ENCODE data around the gene BOLL.

BOLL gene

GRCh38 chr2:197804049-197804757, 19.1 kb upstream of the BOLL start, which contains the start of gene PLCL1:
Gene PLCL1, plus strand, starts transcription at chr2:197804593.
- H3K9ac ChIP-seq (ENCODE audit: insufficient read length, low read depth): peak within 1 kb of the TSS; percentile 7
- no peaks in the 10 kb centered on the region for H3K9me3 ChIP-seq (ENCODE audit: insufficient read depth, low read length)
- peak within 1 kb of the TSS; percentile 57 for H3K4me3 ChIP-seq (ENCODE audit: insufficient read length, low read depth)
- DNase-seq (ENCODE audit: low read depth, low spot score): peak; percentile 86
- no peaks in the 10 kb centered on the region for H3K4me1 ChIP-seq (ENCODE audit: insufficient read depth, insufficient read length)
- no peak for TF ChIP-seq ZNF274 (IDR thresholded peaks at IDR 0.05; ENCODE audit: low read depth, low read length)
- no peaks in the 10 kb centered on the region for H3K36me3 ChIP-seq (ENCODE audit: insufficient read depth, insufficient read length, low read length)
- peaks cover 38% of the 10 kb centered on the region for H3K27me3 ChIP-seq (ENCODE audit: insufficient read depth, insufficient read length)

- no peak overlapping the region for H3K4me3 ChIP-seq (ENCODE audit: insufficient read length, low read depth)
- H3K9me3 ChIP-seq (ENCODE audit: insufficient read depth, low read length): no peaks in the 10 kb centered on the region
- no peak for TF ChIP-seq SUZ12 (IDR thresholded peaks at IDR 0.05; ENCODE audit: extremely low read depth, insufficient read depth, insufficient read length)
- TF ChIP-seq ZNF274 (IDR thresholded peaks at IDR 0.05; ENCODE audit: low read depth, low read length): no peak
- no peak for TF ChIP-seq YY1 (IDR thresholded peaks at IDR 0.05; ENCODE audit: insufficient read depth, insufficient read length)
- H3K36me3 ChIP-seq (ENCODE audit: insufficient read depth, insufficient read length, low read length): no peaks in the 10 kb centered on the region
- no peak overlapping the region for H3K9ac ChIP-seq (ENCODE audit: insufficient read length, low read depth)
- peak; percentile 48 for DNase-seq (ENCODE audit: low read depth, low spot score)
- H3K4me1 ChIP-seq (ENCODE audit: insufficient read depth, insufficient read length): no peaks in the 10 kb centered on the region
- H3K27me3 ChIP-seq (ENCODE audit: insufficient read depth, insufficient read length): peaks cover 38% of the 10 kb centered on the region
These were observed 17.9 kb upstream of the BOLL start for GRCh38 chr2:197803033-197803444.

GRCh38 chr2:197801033-197801432, 15.9 kb upstream of the BOLL start:
- Histone ChIP-seq H3K9me3 (ENCODE audit: insufficient read depth, low read length) (peaks cover 9% of the 10 kb centered on the region; the same call in 1 of the 2 replicates), H3K4me1 (ENCODE audit: insufficient read depth, insufficient read length) (no peaks in the 10 kb centered on the region), H3K36me3 (ENCODE audit: insufficient read depth, insufficient read length, low read length) (no peaks in the 10 kb centered on the region), H3K27me3 (ENCODE audit: insufficient read depth, insufficient read length) (peaks cover 24% of the 10 kb centered on the region), H3K4me3 (ENCODE audit: insufficient read length, low read depth) (no peak overlapping the region), H3K9ac (ENCODE audit: insufficient read length, low read depth) (no peak overlapping the region)
- TF ChIP-seq ZNF274 (IDR thresholded peaks at IDR 0.05; ENCODE audit: low read depth, low read length) (no peak), SUZ12 (IDR thresholded peaks at IDR 0.05; ENCODE audit: extremely low read depth, insufficient read depth, insufficient read length) (no peak), YY1 (IDR thresholded peaks at IDR 0.05; ENCODE audit: insufficient read depth, insufficient read length) (no peak)
- DNase-seq (ENCODE audit: low read depth, low spot score): no peak

GRCh38 chr2:197800091-197800490, 15.0 kb upstream of the BOLL start:
- no peak for TF ChIP-seq YY1 (IDR thresholded peaks at IDR 0.05; ENCODE audit: insufficient read depth, insufficient read length)
- H3K4me3 ChIP-seq (ENCODE audit: insufficient read length, low read depth): no peak overlapping the region
- no peaks in the 10 kb centered on the region for H3K4me1 ChIP-seq (ENCODE audit: insufficient read depth, insufficient read length)
- no peak for DNase-seq (ENCODE audit: low read depth, low spot score)
- no peak overlapping the region for H3K9ac ChIP-seq (ENCODE audit: insufficient read length, low read depth)
- no peaks in the 10 kb centered on the region for H3K36me3 ChIP-seq (ENCODE audit: insufficient read depth, insufficient read length, low read length)
- H3K9me3 ChIP-seq (ENCODE audit: insufficient read depth, low read length): peaks cover 18% of the 10 kb centered on the region; the same call in 1 of the 2 replicates
- H3K27me3 ChIP-seq (ENCODE audit: insufficient read depth, insufficient read length): peaks cover 15% of the 10 kb centered on the region

- no peak overlapping the region for H3K9ac ChIP-seq (ENCODE audit: insufficient read length, low read depth)
- no peak for DNase-seq (ENCODE audit: low read depth, low spot score)
- H3K27me3 ChIP-seq (ENCODE audit: insufficient read depth, insufficient read length): peaks cover 11% of the 10 kb centered on the region
- TF ChIP-seq YY1 (IDR thresholded peaks at IDR 0.05; ENCODE audit: insufficient read depth, insufficient read length) (no peak), ZNF274 (IDR thresholded peaks at IDR 0.05; ENCODE audit: low read depth, low read length) (no peak), SUZ12 (IDR thresholded peaks at IDR 0.05; ENCODE audit: extremely low read depth, insufficient read depth, insufficient read length) (no peak)
- H3K4me1 ChIP-seq (ENCODE audit: insufficient read depth, insufficient read length): no peaks in the 10 kb centered on the region
- no peaks in the 10 kb centered on the region for H3K36me3 ChIP-seq (ENCODE audit: insufficient read depth, insufficient read length, low read length)
- H3K9me3 ChIP-seq (ENCODE audit: insufficient read depth, low read length): peaks cover 25% of the 10 kb centered on the region; the same call in 1 of the 2 replicates
- no peak overlapping the region for H3K4me3 ChIP-seq (ENCODE audit: insufficient read length, low read depth)
These were observed 13.9 kb upstream of the BOLL start for GRCh38 chr2:197799068-197799467.

GRCh38 chr2:197798187-197798586, 13.1 kb upstream of the BOLL start:
- Histone ChIP-seq H3K27me3 (ENCODE audit: insufficient read depth, insufficient read length) (peaks cover 2% of the 10 kb centered on the region), H3K4me1 (ENCODE audit: insufficient read depth, insufficient read length) (no peaks in the 10 kb centered on the region), H3K9ac (ENCODE audit: insufficient read length, low read depth) (no peak overlapping the region), H3K4me3 (ENCODE audit: insufficient read length, low read depth) (no peak overlapping the region), H3K36me3 (ENCODE audit: insufficient read depth, insufficient read length, low read length) (no peaks in the 10 kb centered on the region), H3K9me3 (ENCODE audit: insufficient read depth, low read length) (peaks cover 25% of the 10 kb centered on the region; the same call in 1 of the 2 replicates)
- TF ChIP-seq SUZ12 (IDR thresholded peaks at IDR 0.05; ENCODE audit: extremely low read depth, insufficient read depth, insufficient read length): no peak
- TF ChIP-seq YY1 (IDR thresholded peaks at IDR 0.05; ENCODE audit: insufficient read depth, insufficient read length): no peak
- no peak for TF ChIP-seq ZNF274 (IDR thresholded peaks at IDR 0.05; ENCODE audit: low read depth, low read length)
- DNase-seq (ENCODE audit: low read depth, low spot score): no peak

GRCh38 chr2:197795277-197795676, 10.2 kb upstream of the BOLL start:
- no peaks in the 10 kb centered on the region for H3K4me1 ChIP-seq (ENCODE audit: insufficient read depth, insufficient read length)
- no peaks in the 10 kb centered on the region for H3K36me3 ChIP-seq (ENCODE audit: insufficient read depth, insufficient read length, low read length)
- H3K9me3 ChIP-seq (ENCODE audit: insufficient read depth, low read length): peaks cover 31% of the 10 kb centered on the region
- H3K27me3 ChIP-seq (ENCODE audit: insufficient read depth, insufficient read length): no peaks in the 10 kb centered on the region
- no peak overlapping the region for H3K9ac ChIP-seq (ENCODE audit: insufficient read length, low read depth)
- no peak for DNase-seq (ENCODE audit: low read depth, low spot score)
- no peak overlapping the region for H3K4me3 ChIP-seq (ENCODE audit: insufficient read length, low read depth)
- no peak for TF ChIP-seq YY1 (IDR thresholded peaks at IDR 0.05; ENCODE audit: insufficient read depth, insufficient read length)
- TF ChIP-seq ZNF274 (IDR thresholded peaks at IDR 0.05; ENCODE audit: low read depth, low read length): no peak
- no peak for TF ChIP-seq SUZ12 (IDR thresholded peaks at IDR 0.05; ENCODE audit: extremely low read depth, insufficient read depth, insufficient read length)
